Loucy (cell line): Measurements from ENCODE around the gene SV2A.

Source experiments
- H2AFZ ChIP-seq: fragments of 200-600 bp; sonication (generic); 2 replicates; pipeline ENCODE4 v1.6.0; 2016; ENCODE audit warnings: antibody characterized with exemption, mild to moderate bottlenecking, low read length, moderate library complexity
- H3F3A ChIP-seq: fragments of 200-600 bp; 2 replicates; pipeline ENCODE4 v1.6.0; 2016; ENCODE audit warnings: antibody characterized with exemption, low read depth, mild to moderate bottlenecking
- H3K27me3 ChIP-seq: fragments of 200-600 bp; sonication (generic); 2 replicates; pipeline ENCODE4 v1.6.1; 2014; ENCODE audit warnings: low read length, mild to moderate bottlenecking; ENCODE audit not compliant: insufficient read depth, poor library complexity, severe bottlenecking
- H3K36me3 ChIP-seq: fragments of 200-600 bp; sonication (generic); 2 replicates; pipeline ENCODE4 v1.6.1; 2016; ENCODE audit warnings: low read length; ENCODE audit not compliant: insufficient read depth
- H3K4me1 ChIP-seq: fragments of 200-600 bp; sonication (generic); 2 replicates; pipeline ENCODE4 v1.5.1; 2014; ENCODE audit warnings: low read length, mild to moderate bottlenecking; ENCODE audit not compliant: insufficient read depth, poor library complexity, severe bottlenecking
- H3K4me2 ChIP-seq: fragments of 200-600 bp; sonication (generic); 2 replicates; pipeline ENCODE4 v1.6.0; 2014; ENCODE audit warnings: antibody characterized with exemption, low read length, low read depth, mild to moderate bottlenecking; ENCODE audit not compliant: poor library complexity, severe bottlenecking
- H3K4me3 ChIP-seq: fragments of 200-600 bp; sonication (generic); 2 replicates; pipeline ENCODE4 v1.5.1; 2014; ENCODE audit warnings: low read length, mild to moderate bottlenecking, mixed read lengths; ENCODE audit not compliant: poor library complexity, severe bottlenecking
- H3K79me2 ChIP-seq: fragments of 200-600 bp; sonication (generic); 2 replicates; pipeline ENCODE4 v1.6.1; 2014; ENCODE audit warnings: low read length; ENCODE audit not compliant: insufficient read depth
- H3K9ac ChIP-seq: fragments of 200-600 bp; sonication (generic); 2 replicates; pipeline ENCODE4 v1.6.0; 2014; ENCODE audit warnings: mild to moderate bottlenecking, low read depth, low read length, moderate library complexity; ENCODE audit not compliant: poor library complexity, severe bottlenecking
- H3K9me2 ChIP-seq: fragments of 200-600 bp; sonication (generic); replicated peaks from 2 replicates; pipeline ENCODE4 v1.6.1; 2016; ENCODE audit warnings: low read depth, low read length, mixed read lengths
- H3K9me3 ChIP-seq: fragments of 200-600 bp; sonication (generic); 2 replicates; pipeline ENCODE4 v1.6.1; 2014; ENCODE audit warnings: mild to moderate bottlenecking, antibody characterized with exemption, low read length, low read depth; ENCODE audit not compliant: insufficient read depth
- H4K20me1 ChIP-seq: fragments of 200-600 bp; sonication (generic); 2 replicates; pipeline ENCODE4 v1.6.0; 2014; ENCODE audit warnings: antibody characterized with exemption, low read length, mild to moderate bottlenecking; ENCODE audit not compliant: insufficient read depth, poor library complexity, severe bottlenecking
- CTCF ChIP-seq: fragments of 200-600 bp; sonication (generic); conservative IDR thresholded peaks from 2 replicates; pipeline ENCODE4 v1.5.1; 2014; ENCODE audit warnings: mild to moderate bottlenecking, antibody characterized with exemption, low read length
- EZH2phosphoT487 ChIP-seq: fragments of 200-600 bp; IDR thresholded peaks from 2 replicates; pipeline ENCODE4 v1.6.1; 2018; ENCODE audit warnings: antibody characterized with exemption, mild to moderate bottlenecking, moderate library complexity, borderline replicate concordance

Gene SV2A

GRCh38 chr1:149931212-149931790 lies 13.7 kb upstream of the SV2A start:
- Histone ChIP-seq H3K4me3 (no peak overlapping the region), H3K4me1 (peaks cover 11% of the 10 kb centered on the region), H3K79me2 (peaks cover 13% of the 10 kb centered on the region), H4K20me1 (peaks cover 12% of the 10 kb centered on the region), H3K9ac (no peak overlapping the region), H3K9me3 (no peaks in the 10 kb centered on the region), H3K27me3 (no peaks in the 10 kb centered on the region), H2AFZ (no peak overlapping the region), H3F3A (peaks cover 2% of the 10 kb centered on the region; the same call in 1 of the 2 replicates), H3K9me2 (no peaks in the 10 kb centered on the region), H3K4me2 (no peak overlapping the region), H3K36me3 (no peaks in the 10 kb centered on the region; the same call in 1 of the 2 replicates)
- TF ChIP-seq CTCF (no peak), EZH2phosphoT487 (no peak)

GRCh38 chr1:149929856-149930255 lies 12.2 kb upstream of the SV2A start:
- Histone ChIP-seq H3K4me3 (no peak overlapping the region), H3K9ac (no peak overlapping the region), H3K9me2 (no peaks in the 10 kb centered on the region), H3K36me3 (peaks cover 9% of the 10 kb centered on the region; the same call in 1 of the 2 replicates), H2AFZ (no peak overlapping the region), H3F3A (peaks cover 2% of the 10 kb centered on the region; the same call in 1 of the 2 replicates), H4K20me1 (peaks cover 26% of the 10 kb centered on the region), H3K4me1 (peaks cover 25% of the 10 kb centered on the region), H3K79me2 (peaks cover 27% of the 10 kb centered on the region), H3K9me3 (no peaks in the 10 kb centered on the region), H3K27me3 (no peaks in the 10 kb centered on the region), H3K4me2 (no peak overlapping the region)
- TF ChIP-seq CTCF (no peak), EZH2phosphoT487 (no peak)

- TF ChIP-seq CTCF = no peak
- no peak for TF ChIP-seq EZH2phosphoT487
- no peak overlapping the region for H2AFZ ChIP-seq
Observed at GRCh38 chr1:149928401-149928724, 10.7 kb upstream of the SV2A start.

More at GRCh38 chr1:149928401-149928724, 10.7 kb upstream of the SV2A start:
- Histone ChIP-seq H3F3A (peaks cover 2% of the 10 kb centered on the region; the same call in 1 of the 2 replicates), H4K20me1 (peaks cover 33% of the 10 kb centered on the region), H3K4me3 (peak overlapping the region; percentile 90), H3K4me2 (peak overlapping the region; percentile 81), H3K9me2 (no peaks in the 10 kb centered on the region), H3K4me1 (peaks cover 28% of the 10 kb centered on the region), H3K79me2 (peaks cover 42% of the 10 kb centered on the region), H3K27me3 (no peaks in the 10 kb centered on the region), H3K9me3 (no peaks in the 10 kb centered on the region), H3K36me3 (peaks cover 23% of the 10 kb centered on the region; the same call in 1 of the 2 replicates), H3K9ac (peak overlapping the region; percentile 97)
